Stimulated activated CD8-positive, alpha-beta memory T cell treated with anti-CD3 and anti-CD28 coated beads, Interleukin-2, amount 100 ng/mL, for 1 hour (primary cell): ENCODE measurements around the gene SYNE2.
"Not testable (repeated sequence)": the region's sequence is repeated elsewhere in the genome, so short reads cannot be mapped to it uniquely, and the experiment has no call there.

Source experiments
- DNase-seq, 2 donors: peaks; one replicate each; pipeline ENCODE4 v3.0.0-alpha.2; 2020; ENCODE audit warnings: low read depth in 2 of 2

SYNE2 gene

GRCh38 chr14:63869940-63870752, 17.3 kb downstream of the SYNE2 start:
- not testable (repeated sequence) for DNase-seq

DNA sequence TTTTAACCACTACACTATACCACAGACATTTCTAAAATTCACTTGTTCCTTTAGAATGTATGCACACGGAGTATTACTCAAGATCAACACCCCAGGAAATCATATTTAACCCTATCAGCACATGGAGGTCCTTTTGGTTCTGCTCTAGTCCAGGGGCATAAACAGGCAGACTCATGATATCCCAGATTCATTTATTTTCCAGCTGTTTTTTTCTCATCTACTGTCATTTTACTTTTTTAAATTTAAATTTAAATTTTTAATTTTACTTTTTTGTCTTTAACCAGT, 17.9 kb downstream of the SYNE2 start:
- DNase-seq: not testable (repeated sequence)

DNA sequence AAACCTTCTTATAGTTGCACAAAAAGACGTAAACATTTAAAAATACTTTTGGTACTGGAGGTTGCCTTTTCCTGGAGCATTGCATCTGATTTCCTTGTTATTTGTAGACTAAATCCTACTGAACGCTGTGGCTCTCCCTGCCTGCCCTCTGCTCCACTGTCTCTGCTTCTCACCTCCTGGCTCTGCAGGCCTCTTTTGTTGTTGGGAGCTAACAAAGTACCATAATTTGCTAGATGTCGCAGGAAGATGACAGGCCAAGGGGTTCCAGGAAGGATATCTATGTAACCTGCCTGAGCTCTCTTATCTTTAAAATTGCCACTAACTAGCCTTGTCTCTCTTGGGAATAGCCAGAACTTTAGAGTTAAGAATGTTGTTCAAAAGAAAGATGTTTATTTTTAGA, 21.4 kb downstream of the SYNE2 start:
- no peak for DNase-seq

DNA sequence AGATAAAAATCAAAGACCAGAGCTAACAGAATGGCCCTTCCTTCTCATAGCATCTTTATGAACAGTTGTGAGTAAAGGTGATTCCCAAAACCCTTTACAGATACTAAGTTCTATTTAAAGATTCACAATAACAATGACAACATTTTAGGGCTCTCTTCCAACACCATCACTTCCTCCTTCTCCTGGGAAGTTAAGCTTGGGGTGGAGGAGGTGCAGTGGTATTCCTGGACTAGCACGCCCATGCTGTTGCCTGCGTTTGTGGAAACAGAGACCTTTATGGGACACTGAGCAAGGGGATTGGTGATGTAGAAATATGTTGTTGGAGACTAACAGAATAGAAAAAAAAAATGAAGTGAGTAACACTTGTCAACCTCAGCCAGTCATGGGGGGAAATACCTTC, 22.5 kb downstream of the SYNE2 start:
- DNase-seq: no peak

- no peak for DNase-seq
Measured at GRCh38 chr14:63877550-63877939, 24.7 kb downstream of the SYNE2 start.

- no peak for DNase-seq
Measured at GRCh38 chr14:63878052-63878451, 25.2 kb downstream of the SYNE2 start.

GRCh38 chr14:63878792-63879191, 26.0 kb downstream of the SYNE2 start:
- DNase-seq: no peak

GRCh38 chr14:63881926-63882325, 29.1 kb downstream of the SYNE2 start:
- no peak for DNase-seq

DNA sequence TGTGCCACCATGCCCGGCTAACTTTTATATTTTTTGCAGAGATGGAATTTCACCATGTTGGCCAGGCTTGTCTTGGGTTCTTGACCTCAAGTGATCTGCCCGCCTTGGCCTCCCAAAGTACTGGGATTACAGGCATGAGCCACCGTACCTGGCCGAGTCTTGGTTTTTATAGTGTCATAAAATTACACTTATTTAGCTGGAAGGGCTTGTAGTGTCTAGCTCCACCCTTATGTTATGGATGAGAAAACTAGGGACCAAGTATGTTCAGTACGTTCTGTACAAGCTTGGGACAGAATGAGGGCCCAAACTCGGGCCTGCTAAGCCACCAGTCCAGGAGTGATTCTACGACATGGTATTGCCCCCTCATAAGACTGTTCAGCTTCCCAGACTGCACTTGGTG, 35.1 kb downstream of the SYNE2 start:
- DNase-seq: no peak

GRCh38 chr14:63890553-63890952, 37.7 kb downstream of the SYNE2 start:
- no peak for DNase-seq

- DNase-seq: no peak
Measured at GRCh38 chr14:63891148-63891975, 38.6 kb downstream of the SYNE2 start.

GRCh38 chr14:63892265-63892664, 39.5 kb downstream of the SYNE2 start:
- no peak for DNase-seq

- DNase-seq: no peak
Measured at GRCh38 chr14:63893701-63894458, 41.1 kb downstream of the SYNE2 start.

GRCh38 chr14:63895510-63895909, 42.7 kb downstream of the SYNE2 start:
- no peak for DNase-seq

DNA sequence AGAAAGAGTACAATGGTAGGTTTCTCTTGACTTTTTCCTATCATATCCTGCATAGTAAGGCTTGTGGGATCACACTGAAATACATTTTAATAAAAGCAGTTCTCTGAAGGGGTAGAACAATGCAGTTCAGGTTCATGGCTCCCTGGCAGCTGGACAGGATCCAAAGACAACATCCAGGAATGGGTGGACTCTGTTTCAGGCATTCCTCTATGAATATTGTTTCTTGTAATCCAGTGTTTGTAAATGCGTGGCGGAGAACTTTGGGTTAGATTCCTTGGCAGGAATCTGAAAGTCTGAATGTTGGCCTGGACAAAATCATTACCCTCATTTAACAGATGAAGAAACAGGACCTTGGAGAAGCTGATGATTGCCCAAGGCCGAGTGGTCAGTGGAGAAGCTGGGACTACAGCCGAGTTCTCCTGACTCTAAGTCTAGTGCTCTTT, 43.5 kb downstream of the SYNE2 start:
- DNase-seq: no peak

GRCh38 chr14:63897721-63898163, 44.9 kb downstream of the SYNE2 start:
- DNase-seq: no peak

DNA sequence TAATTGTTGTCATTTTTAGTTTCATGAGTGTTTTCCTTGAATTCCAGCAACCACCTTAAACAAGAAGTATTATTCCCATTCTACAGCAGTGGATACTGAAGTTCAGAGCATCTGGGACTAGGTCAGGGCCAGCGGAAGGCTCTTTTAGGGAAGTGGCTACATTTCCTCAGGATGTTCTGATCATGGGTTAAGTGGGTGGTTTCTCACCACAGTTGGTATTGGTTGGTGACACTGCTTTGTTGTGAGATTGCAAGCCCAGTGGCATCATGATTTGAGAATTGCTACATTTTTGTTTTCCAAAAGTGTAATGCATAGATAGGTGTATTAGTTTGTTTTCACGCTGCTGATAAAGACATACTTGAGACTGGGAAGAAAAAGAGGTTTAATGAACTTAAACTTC, 47.1 kb downstream of the SYNE2 start:
- no peak for DNase-seq

DNA sequence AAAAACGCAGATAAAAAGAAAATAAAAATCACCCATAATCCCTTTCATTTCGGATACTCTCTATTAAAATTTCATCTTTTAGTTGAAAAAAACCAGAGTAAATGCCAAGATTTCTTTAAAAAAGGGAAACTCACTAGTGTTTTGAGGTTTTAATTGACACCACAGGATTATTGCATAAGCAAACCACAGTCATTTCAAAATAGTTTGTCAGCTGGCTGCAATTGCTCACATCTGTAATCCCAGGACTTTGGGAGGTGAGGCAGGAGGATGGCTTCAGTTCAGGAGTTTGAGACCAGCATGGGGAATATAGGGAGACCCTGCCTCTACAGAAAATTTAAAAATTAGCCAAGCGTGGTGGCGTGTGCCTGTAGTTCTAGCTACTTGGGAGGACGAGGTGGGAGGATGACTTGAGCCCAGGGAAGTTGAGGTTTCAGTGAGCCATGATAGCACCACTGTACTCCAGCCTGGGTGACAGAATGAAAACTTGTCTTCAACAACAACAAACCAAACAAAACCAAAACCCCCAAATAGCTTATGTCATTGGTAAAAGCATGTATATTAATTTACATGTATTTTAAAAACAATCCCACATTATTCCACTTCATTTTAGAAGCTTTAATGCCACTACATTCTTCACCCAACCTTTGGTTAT, 48.8 kb downstream of the SYNE2 start:
- DNase-seq: no peak

DNA sequence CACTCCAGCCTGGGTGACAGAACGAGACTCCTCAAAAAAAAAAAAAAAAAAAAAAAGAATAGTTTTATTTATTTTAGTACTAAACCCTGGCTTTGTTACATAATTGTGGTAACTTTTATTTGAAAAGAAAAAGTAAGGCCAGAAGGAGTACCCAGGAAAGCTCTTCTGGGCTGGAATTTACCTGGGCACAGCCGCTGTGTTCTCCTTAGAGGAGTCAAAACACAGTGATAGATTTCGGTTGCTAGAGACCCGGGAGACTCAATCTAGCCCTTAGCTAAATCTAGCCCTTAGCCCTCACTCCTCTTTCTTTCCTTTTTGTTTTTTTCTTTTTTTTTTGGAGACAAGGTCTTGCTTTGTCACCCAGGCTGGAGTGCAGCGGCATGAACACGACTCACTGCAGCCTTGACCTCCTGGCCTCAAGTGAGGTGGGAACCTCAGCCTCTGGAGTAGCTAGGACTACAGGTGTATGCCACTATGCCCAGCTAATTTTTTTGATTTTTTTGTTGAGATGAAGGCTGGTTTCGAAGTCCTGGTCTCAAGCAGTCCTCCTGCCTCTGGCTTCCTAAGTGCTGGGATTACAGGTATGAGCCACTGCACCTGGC, 49.7 kb downstream of the SYNE2 start:
- DNase-seq: no peak

DNA sequence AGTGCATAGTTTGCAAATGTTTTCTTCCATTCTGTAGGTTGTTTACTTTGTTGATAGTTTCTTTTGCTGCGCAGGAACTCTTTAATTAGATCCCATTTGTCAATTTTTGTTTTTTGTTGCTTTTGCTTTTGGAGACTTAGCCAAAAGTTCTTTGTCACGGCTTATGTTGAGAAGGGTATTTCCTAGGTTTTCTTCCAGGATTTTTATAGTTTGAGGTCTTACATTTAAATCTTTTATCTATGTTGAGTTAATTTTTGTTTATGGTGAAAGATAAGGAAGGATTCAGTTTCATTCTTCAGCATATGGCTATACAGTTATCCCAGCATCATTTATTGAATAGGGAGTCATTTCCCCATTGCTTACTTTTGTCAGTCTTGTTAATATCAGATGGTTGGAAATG, 51.9 kb downstream of the SYNE2 start:
- DNase-seq: no peak

GRCh38 chr14:63905370-63905769, 52.6 kb downstream of the SYNE2 start:
- DNase-seq: no peak
